CD4-positive, alpha-beta T cell (primary cell): ENCODE results near the gene CETP. TPM values are rescaled to one million over a fixed set of nuclear protein-coding genes. Genes with fewer than 3 reads are reported as not detected.

Source experiments
- ATAC-seq: fragments of 200-7000 bp; cut with Tn5 transposase; one replicate; pipeline ENCODE4 v1.10.0; 2022; ENCODE audit warnings: mild to moderate bottlenecking; ENCODE audit not compliant: poor library complexity
- CTCF ChIA-PET: fragments of 350-600 bp; sonication (Branson Sonifier 250); formaldehyde crosslinking; loops from one replicate; lab custom pipeline; 2021; ENCODE audit warnings: antibody characterized with exemption, inconsistent platforms; lab: Charles Lee
- POLR2A ChIA-PET: fragments of 350-600 bp; sonication (Branson Sonifier 250); formaldehyde crosslinking; loops from one replicate; lab custom pipeline; 2021; ENCODE audit warnings: antibody characterized with exemption, inconsistent platforms; lab: Charles Lee
- DNase-seq, 14 experiments: peaks; one replicate each; pipeline ENCODE4 v3.0.0-alpha.2; 2013 to 2020; ENCODE audit warnings: mixed read lengths in 2 of 14
- H3K27ac ChIP-seq, 2 donors: one replicate each; pipeline versions ENCODE4 v1.5.1 to v1.7.0; 2013; ENCODE audit warnings: low read length in 2 of 2, low read depth in 1 of 2, mild to moderate bottlenecking in 1 of 2
- H3K27me3 ChIP-seq, 2 experiments: 1 replicate in 1 of 2; 2 replicates in 1 of 2; pipeline versions ENCODE4 v1.6.1 to v1.7.0; 2013; ENCODE audit warnings: low read length in 2 of 2, control low read depth in 1 of 2, mild to moderate bottlenecking in 1 of 2, moderate library complexity in 1 of 2; ENCODE audit not compliant: insufficient read depth in 2 of 2, control insufficient read depth in 1 of 2
- H3K36me3 ChIP-seq: one replicate; pipeline ENCODE4 v1.6.1; 2013; ENCODE audit warnings: low read length, control low read depth; ENCODE audit not compliant: insufficient read depth
- H3K4me1 ChIP-seq: one replicate; pipeline ENCODE4 v1.6.1; 2013; ENCODE audit warnings: low read length, control low read depth; ENCODE audit not compliant: insufficient read depth
- H3K4me3 ChIP-seq: one replicate; pipeline ENCODE4 v1.5.1; 2013; ENCODE audit warnings: mild to moderate bottlenecking, low read length, moderate library complexity
- H3K9me3 ChIP-seq, 2 experiments: 1 replicate in 1 of 2; 2 replicates in 1 of 2; pipeline versions ENCODE4 v1.6.1 to v1.7.0; 2013; ENCODE audit warnings: low read length in 2 of 2, mild to moderate bottlenecking in 2 of 2, control low read depth in 1 of 2, moderate library complexity in 1 of 2; ENCODE audit not compliant: control insufficient read depth in 1 of 2, insufficient read depth in 1 of 2
- H3K27ac Mint-ChIP-seq: one replicate; pipeline ENCODE4 v1.8.0; 2020; ENCODE audit warnings: mixed read lengths
- H3K27me3 Mint-ChIP-seq: one replicate; pipeline ENCODE4 v1.8.0; 2021; ENCODE audit warnings: mixed read lengths
- H3K36me3 Mint-ChIP-seq: one replicate; pipeline ENCODE4 v1.8.0; 2021; ENCODE audit warnings: low read depth, mixed read lengths
- H3K4me1 Mint-ChIP-seq: one replicate; pipeline ENCODE4 v1.8.0; 2021; ENCODE audit warnings: low read depth, mixed read lengths
- H3K4me3 Mint-ChIP-seq: one replicate; pipeline ENCODE4 v1.8.0; 2020; ENCODE audit warnings: mild to moderate bottlenecking, mixed read lengths
- H3K9me3 Mint-ChIP-seq: one replicate; pipeline ENCODE4 v1.8.0; 2020; ENCODE audit warnings: mixed read lengths
- intact Hi-C, 2 experiments: fragments of 100-400 bp; cut with DNase I in 1 of 2; cut with micrococcal nuclease in 1 of 2; formaldehyde crosslinking; loops; one replicate each; pipeline versions ENCODE4 v1.15.1 to v1.9.0; 2023 to 2025; cut with DNase I, micrococcal nuclease
- total RNA-seq, 174 experiments: library from RNA in 2 of 174; stranded (reverse) in 2 of 174; gene quantifications; one replicate each; pipeline ENCODE4 v1.2.3 and lab custom pipeline; 2021 to 2026
- TF ChIP-seq, protein P1 (sequence below): fragments of 200-600 bp; IDR thresholded peaks from one replicate; pipeline ENCODE4 v1.8.0; 2022; ENCODE audit warnings: antibody characterized with exemption, mild to moderate bottlenecking

Gene CETP
- total RNA-seq, 2 experiments from 2014 or later: not detected

DNA sequence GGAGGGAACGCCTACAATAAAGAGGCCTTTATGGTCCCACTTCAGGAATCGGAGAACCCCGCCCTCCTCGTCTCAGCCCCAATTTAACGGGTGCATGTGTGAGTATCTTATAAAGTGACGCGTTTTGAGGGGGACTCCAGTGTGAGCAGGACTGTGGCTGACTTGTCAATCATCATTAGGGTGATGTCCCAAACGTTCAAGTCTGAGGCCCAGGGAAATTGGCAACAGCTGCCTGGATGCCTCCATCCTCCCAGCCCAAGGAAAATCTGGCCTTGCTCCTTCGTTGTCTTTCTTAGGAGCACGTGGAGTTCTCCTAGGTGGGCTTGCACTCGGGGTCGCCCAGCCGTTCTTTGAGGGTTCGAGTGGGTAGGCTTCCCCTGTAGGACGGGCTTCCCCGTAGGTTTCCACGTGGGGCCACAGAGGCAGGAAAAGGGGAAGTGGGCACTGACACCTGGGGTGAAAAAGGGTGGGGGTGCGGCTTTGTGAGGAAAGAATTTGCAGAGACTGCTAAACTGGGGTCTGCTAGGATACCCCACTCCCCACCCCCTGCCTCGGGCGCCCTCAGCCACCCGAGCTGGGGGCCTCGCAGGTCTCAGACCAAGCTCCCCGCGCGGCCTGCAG, 30.4 kb upstream of the CETP start:
- TF ChIP-seq, protein P1, sequence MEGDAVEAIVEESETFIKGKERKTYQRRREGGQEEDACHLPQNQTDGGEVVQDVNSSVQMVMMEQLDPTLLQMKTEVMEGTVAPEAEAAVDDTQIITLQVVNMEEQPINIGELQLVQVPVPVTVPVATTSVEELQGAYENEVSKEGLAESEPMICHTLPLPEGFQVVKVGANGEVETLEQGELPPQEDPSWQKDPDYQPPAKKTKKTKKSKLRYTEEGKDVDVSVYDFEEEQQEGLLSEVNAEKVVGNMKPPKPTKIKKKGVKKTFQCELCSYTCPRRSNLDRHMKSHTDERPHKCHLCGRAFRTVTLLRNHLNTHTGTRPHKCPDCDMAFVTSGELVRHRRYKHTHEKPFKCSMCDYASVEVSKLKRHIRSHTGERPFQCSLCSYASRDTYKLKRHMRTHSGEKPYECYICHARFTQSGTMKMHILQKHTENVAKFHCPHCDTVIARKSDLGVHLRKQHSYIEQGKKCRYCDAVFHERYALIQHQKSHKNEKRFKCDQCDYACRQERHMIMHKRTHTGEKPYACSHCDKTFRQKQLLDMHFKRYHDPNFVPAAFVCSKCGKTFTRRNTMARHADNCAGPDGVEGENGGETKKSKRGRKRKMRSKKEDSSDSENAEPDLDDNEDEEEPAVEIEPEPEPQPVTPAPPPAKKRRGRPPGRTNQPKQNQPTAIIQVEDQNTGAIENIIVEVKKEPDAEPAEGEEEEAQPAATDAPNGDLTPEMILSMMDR: no peak
- H3K4me3 Mint-ChIP-seq: peak overlapping the region; percentile 99
- H3K36me3 ChIP-seq: peaks cover 20% of the 10 kb centered on the region
- CTCF ChIA-PET: interaction anchor here (1.0 kb wide), 1 partner anchor 33 kb away, joined by 3 read pairs; no protein-coding TSS in a partner anchor
- POLR2A ChIA-PET: interaction anchor here (0.6 to 4.5 kb wide), 31 partner anchors 8 to 611 kb away, joined by 3 to 51 read pairs (median 3); partner anchors contain the start of genes ADGRG5, BBS2, CIAPIN1 and COQ9
- DNase-seq: no peak
- no peaks in the 10 kb centered on the region for H3K9me3 Mint-ChIP-seq
- no peaks in the 10 kb centered on the region for H3K27me3 Mint-ChIP-seq
- H3K27ac Mint-ChIP-seq: peak overlapping the region; percentile 96
- peaks cover 28% of the 10 kb centered on the region for H3K4me1 ChIP-seq
- ATAC-seq: no peak
- peak overlapping the region; percentile 81 to 93 for H3K27ac ChIP-seq
- peaks cover 43% of the 10 kb centered on the region for H3K36me3 Mint-ChIP-seq
- H3K4me1 Mint-ChIP-seq: peaks cover 38% of the 10 kb centered on the region
- no peaks in the 10 kb centered on the region for H3K9me3 ChIP-seq
- no peaks in the 10 kb centered on the region for H3K27me3 ChIP-seq
- H3K4me3 ChIP-seq: peak overlapping the region; percentile 99
- intact Hi-C loops: loop anchor here (2.0 to 10.0 kb wide), 8 partner anchors 61 to 803 kb away; partner anchors contain the start of genes SLC12A3 (in 2 of the 2), ARL2BP (in 1 of the 2), CCDC102A (in 1 of the 2) and KATNB1 (in 1 of the 2)

DNA sequence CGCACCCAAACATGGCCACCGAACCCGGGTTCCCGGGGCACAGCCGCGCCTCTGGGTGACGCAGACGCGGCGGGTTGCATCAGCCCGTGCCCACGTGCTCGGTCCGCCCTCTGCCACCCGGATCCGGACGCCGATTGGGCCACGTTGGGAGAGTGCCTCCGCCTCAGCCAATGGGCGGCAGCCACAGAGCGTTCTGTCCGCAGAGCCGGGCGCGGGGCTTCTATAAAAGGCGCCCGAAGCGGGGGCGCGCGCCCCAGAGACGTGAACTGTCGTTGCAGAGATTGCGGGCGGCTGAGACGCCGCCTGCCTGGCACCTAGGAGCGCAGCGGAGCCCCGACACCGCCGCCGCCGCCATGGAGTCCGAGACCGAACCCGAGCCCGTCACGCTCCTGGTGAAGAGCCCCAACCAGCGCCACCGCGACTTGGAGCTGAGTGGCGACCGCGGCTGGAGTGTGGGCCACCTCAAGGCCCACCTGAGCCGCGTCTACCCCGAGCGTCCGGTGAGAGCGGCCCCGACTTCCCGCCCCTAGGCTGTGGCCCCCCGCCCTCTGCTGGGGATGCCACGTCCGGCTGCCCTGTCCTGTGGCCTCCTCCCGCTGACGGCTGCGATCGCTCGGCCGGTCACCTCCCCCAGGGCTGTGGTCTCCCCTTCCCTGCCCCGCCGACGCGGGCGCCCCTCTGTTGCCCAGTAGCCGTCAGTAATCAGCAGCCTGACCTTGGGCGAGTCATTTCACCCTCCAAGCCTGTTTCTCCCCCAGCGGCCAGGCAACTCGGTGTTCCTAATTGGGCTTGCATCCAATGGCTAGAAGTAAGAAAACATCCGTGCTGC, 29.6 kb upstream of the CETP start, which contains the start of gene HERPUD1:
TSS of gene HERPUD1 (plus strand) at position 251 of the 829 bp plus-strand sequence. CDS start at position 354, 103 bp downstream.
- peaks cover 39% of the 10 kb centered on the region for H3K4me1 Mint-ChIP-seq
- peak within 1 kb of the TSS; percentile 99 for H3K4me3 ChIP-seq
- H3K36me3 Mint-ChIP-seq: peaks cover 51% of the 10 kb centered on the region
- no peaks in the 10 kb centered on the region for H3K27me3 ChIP-seq
- TF ChIP-seq, protein P1: peak; percentile 27
- H3K27ac ChIP-seq: peak within 1 kb of the TSS; percentile 81 to 93
- peaks cover 27% of the 10 kb centered on the region for H3K36me3 ChIP-seq
- H3K27me3 Mint-ChIP-seq: no peaks in the 10 kb centered on the region
- ATAC-seq: peak; percentile 96
- peak within 1 kb of the TSS; percentile 96 for H3K27ac Mint-ChIP-seq
- H3K9me3 Mint-ChIP-seq: no peaks in the 10 kb centered on the region
- intact Hi-C loops: loop anchor here (2.0 to 10.0 kb wide), 9 partner anchors 57 to 803 kb away; partner anchors contain the start of genes SLC12A3 (in 2 of the 2), ARL2BP (in 1 of the 2), CCDC102A (in 1 of the 2) and KATNB1 (in 1 of the 2)
- H3K4me3 Mint-ChIP-seq: peak within 1 kb of the TSS; percentile 99
- peaks cover 28% of the 10 kb centered on the region for H3K4me1 ChIP-seq
- ChIA-PET CTCF (no interaction called here), POLR2A (interaction anchor here (0.6 to 4.5 kb wide), 30 partner anchors 8 to 610 kb away, joined by 3 to 51 read pairs (median 4); partner anchors contain the start of genes ADGRG5, BBS2, CIAPIN1 and COQ9)
- DNase-seq: peak; percentile 98 to 100 (median 99)
- H3K9me3 ChIP-seq: no peaks in the 10 kb centered on the region
